Measurements from ENCODE around the gene ZNF212. TPM values are rescaled to one million over a fixed set of nuclear protein-coding genes. Genes with fewer than 3 reads are reported as not detected.

Gene ZNF212
- total RNA-seq, 2 donors from 2014 or later: 15.8 to 17.6 TPM

DNA sequence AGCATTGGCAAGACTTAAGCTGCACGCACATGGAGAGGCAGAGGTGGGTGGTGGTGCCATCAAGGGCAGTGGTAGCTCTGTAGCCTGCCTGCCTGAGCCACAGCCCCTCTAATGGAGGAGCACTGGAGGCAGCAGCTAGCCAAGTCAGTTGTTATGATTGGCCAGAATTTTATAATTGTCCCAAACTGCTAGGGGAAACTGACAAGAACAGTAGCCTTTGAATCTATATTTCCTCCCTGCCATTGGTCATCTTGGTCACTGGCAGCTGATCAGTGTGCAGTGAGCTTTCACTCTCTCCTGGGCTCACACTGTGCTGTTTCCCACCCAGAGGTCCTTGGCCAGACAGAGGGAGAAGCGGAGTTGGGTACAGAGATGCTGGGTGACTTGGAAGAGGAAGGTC lies 12.9 kb downstream of the ZNF212 start:
- Histone ChIP-seq H3K4me3 (ENCODE audit: low read length) (no peak overlapping the region), H3K4me1 (ENCODE audit: control insufficient read depth, insufficient read depth, low read length) (no peaks in the 10 kb centered on the region), H3K9ac (ENCODE audit: extremely low read depth, low read length, poor library complexity, severe bottlenecking) (no peak overlapping the region), H3K9me3 (ENCODE audit: control insufficient read depth, low read length) (no peaks in the 10 kb centered on the region), H3K36me3 (ENCODE audit: control insufficient read depth, insufficient read depth, low read length) (peaks cover 51% of the 10 kb centered on the region), H3K27ac (ENCODE audit: low read depth, low read length) (no peak overlapping the region), H3K27me3 (ENCODE audit: control insufficient read depth, insufficient read depth, low read length, poor library complexity, severe bottlenecking) (no peaks in the 10 kb centered on the region)
- no peak overlapping the region for H3K27ac Mint-ChIP-seq
- TF ChIP-seq, protein P1, sequence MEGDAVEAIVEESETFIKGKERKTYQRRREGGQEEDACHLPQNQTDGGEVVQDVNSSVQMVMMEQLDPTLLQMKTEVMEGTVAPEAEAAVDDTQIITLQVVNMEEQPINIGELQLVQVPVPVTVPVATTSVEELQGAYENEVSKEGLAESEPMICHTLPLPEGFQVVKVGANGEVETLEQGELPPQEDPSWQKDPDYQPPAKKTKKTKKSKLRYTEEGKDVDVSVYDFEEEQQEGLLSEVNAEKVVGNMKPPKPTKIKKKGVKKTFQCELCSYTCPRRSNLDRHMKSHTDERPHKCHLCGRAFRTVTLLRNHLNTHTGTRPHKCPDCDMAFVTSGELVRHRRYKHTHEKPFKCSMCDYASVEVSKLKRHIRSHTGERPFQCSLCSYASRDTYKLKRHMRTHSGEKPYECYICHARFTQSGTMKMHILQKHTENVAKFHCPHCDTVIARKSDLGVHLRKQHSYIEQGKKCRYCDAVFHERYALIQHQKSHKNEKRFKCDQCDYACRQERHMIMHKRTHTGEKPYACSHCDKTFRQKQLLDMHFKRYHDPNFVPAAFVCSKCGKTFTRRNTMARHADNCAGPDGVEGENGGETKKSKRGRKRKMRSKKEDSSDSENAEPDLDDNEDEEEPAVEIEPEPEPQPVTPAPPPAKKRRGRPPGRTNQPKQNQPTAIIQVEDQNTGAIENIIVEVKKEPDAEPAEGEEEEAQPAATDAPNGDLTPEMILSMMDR (conservative IDR thresholded peaks at IDR 0.05): no peak
- WGBS, 2 experiments (ENCODE audit: insufficient coverage in 1 of 2, insufficient read length in 1 of 2): 99 to 100% methylated on average over 1 to 2 of the region's 2 CpGs
- no peaks in the 10 kb centered on the region for H3K27me3 Mint-ChIP-seq (ENCODE audit: insufficient read depth)
- no peak overlapping the region for H3K4me3 Mint-ChIP-seq
- H3K4me1 Mint-ChIP-seq: no peaks in the 10 kb centered on the region
- H3K36me3 Mint-ChIP-seq (ENCODE audit: low read depth): peaks cover 46% of the 10 kb centered on the region
- no peak for DNase-seq
- H3K9me3 Mint-ChIP-seq: no peaks in the 10 kb centered on the region

DNA sequence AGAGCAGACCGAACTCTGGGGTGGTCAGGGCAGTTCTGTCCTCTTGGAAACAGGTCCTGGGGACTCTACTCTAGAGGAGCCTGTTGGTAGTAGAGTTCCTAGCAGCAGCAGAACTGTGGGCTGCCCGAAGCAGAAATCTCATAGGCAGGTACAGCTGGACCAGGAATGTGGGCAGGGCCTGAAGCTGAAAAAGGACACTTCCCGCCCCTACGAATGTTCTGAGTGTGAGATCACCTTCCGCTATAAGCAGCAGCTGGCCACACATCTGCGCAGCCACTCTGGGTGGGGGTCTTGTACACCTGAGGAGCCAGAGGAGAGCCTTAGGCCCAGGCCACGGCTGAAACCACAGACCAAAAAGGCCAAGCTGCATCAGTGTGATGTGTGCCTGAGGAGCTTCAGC lies 14.2 kb downstream of the ZNF212 start:
- no peak overlapping the region for H3K27ac ChIP-seq (ENCODE audit: low read depth, low read length)
- H3K9ac ChIP-seq (ENCODE audit: extremely low read depth, low read length, poor library complexity, severe bottlenecking): no peak overlapping the region
- H3K27me3 ChIP-seq (ENCODE audit: control insufficient read depth, insufficient read depth, low read length, poor library complexity, severe bottlenecking): no peaks in the 10 kb centered on the region
- Mint-ChIP-seq H3K27me3 (ENCODE audit: insufficient read depth) (no peaks in the 10 kb centered on the region), H3K4me1 (no peaks in the 10 kb centered on the region), H3K36me3 (ENCODE audit: low read depth) (peaks cover 43% of the 10 kb centered on the region), H3K9me3 (no peaks in the 10 kb centered on the region), H3K27ac (no peak overlapping the region), H3K4me3 (no peak overlapping the region)
- TF ChIP-seq, protein P1 (conservative IDR thresholded peaks at IDR 0.05): no peak
- H3K9me3 ChIP-seq (ENCODE audit: control insufficient read depth, low read length): no peaks in the 10 kb centered on the region
- no peak for DNase-seq
- H3K36me3 ChIP-seq (ENCODE audit: control insufficient read depth, insufficient read depth, low read length): peaks cover 51% of the 10 kb centered on the region
- no peaks in the 10 kb centered on the region for H3K4me1 ChIP-seq (ENCODE audit: control insufficient read depth, insufficient read depth, low read length)
- H3K4me3 ChIP-seq (ENCODE audit: low read length): no peak overlapping the region
- WGBS, 2 experiments (ENCODE audit: insufficient coverage in 1 of 2, insufficient read length in 1 of 2): 95 to 96% methylated on average over 7 of the region's 7 CpGs

DNA sequence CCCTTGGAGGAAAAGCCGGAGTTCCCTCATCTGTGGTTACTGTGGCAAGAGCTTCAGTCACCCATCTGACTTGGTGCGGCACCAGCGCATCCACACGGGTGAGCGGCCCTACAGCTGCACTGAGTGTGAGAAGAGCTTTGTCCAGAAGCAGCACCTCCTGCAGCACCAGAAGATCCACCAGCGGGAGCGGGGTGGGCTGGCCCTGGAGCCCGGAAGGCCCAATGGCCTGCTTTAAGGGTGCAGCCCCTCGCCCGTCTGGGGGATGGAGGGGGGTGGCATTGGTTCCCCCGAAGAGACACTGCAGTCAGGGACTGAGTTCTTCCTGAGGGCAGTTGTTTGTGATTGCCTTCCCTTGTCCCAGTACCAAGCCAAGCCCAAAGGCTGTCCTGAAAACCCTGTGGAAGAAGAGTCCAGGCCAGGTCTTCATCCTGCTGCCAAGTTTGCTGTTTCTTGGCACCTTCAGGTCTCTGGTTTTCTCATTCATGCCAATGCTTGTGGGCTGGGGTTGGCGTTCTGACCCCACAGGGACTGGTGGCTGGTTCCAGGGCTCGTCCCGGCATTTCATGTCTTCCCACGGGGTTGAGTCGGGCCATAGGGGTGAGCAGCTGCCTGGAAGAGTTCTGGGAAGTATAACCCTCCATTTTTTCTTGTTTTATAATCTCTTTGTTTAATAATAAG lies 14.9 kb downstream of the ZNF212 start:
- H3K27me3 Mint-ChIP-seq (ENCODE audit: insufficient read depth): no peaks in the 10 kb centered on the region
- Histone ChIP-seq H3K4me3 (ENCODE audit: low read length) (no peak overlapping the region), H3K36me3 (ENCODE audit: control insufficient read depth, insufficient read depth, low read length) (peaks cover 51% of the 10 kb centered on the region), H3K9me3 (ENCODE audit: control insufficient read depth, low read length) (no peaks in the 10 kb centered on the region), H3K27ac (ENCODE audit: low read depth, low read length) (no peak overlapping the region), H3K4me1 (ENCODE audit: control insufficient read depth, insufficient read depth, low read length) (no peaks in the 10 kb centered on the region), H3K27me3 (ENCODE audit: control insufficient read depth, insufficient read depth, low read length, poor library complexity, severe bottlenecking) (no peaks in the 10 kb centered on the region), H3K9ac (ENCODE audit: extremely low read depth, low read length, poor library complexity, severe bottlenecking) (no peak overlapping the region)
- TF ChIP-seq, protein P1 (conservative IDR thresholded peaks at IDR 0.05): no peak
- peaks cover 43% of the 10 kb centered on the region for H3K36me3 Mint-ChIP-seq (ENCODE audit: low read depth)
- WGBS, 2 experiments (ENCODE audit: insufficient coverage in 1 of 2, insufficient read length in 1 of 2): 94 to 95% methylated on average over 7 to 16 of the region's 16 CpGs
- H3K4me1 Mint-ChIP-seq: no peaks in the 10 kb centered on the region
- no peak overlapping the region for H3K4me3 Mint-ChIP-seq
- DNase-seq: no peak
- no peak overlapping the region for H3K27ac Mint-ChIP-seq
- no peaks in the 10 kb centered on the region for H3K9me3 Mint-ChIP-seq

Data from endodermal cell (in vitro differentiated cells).